Upper lobe of right lung (tissue), 1 donor: ENCODE data around the gene CD79A. TPM values are rescaled to one million over a fixed set of nuclear protein-coding genes. Genes with fewer than 3 reads are reported as not detected.

Experiments
- ATAC-seq: fragments of 200-7000 bp; cut with Tn5 transposase; one replicate; pipeline ENCODE4 v1.9.1; 2020; ENCODE audit warnings: mild to moderate bottlenecking, moderate library complexity
- DNase-seq: peaks from one replicate; pipeline ENCODE4 v3.0.0-alpha.2; 2020
- H3K27ac ChIP-seq: fragments of 200-600 bp; one replicate; pipeline ENCODE4 v1.8.0; 2022
- H3K27me3 ChIP-seq: fragments of 200-600 bp; one replicate; pipeline ENCODE4 v1.8.0; 2022; ENCODE audit warnings: mild to moderate bottlenecking
- H3K36me3 ChIP-seq: fragments of 200-600 bp; one replicate; pipeline ENCODE4 v1.8.0; 2022
- H3K4me1 ChIP-seq: fragments of 200-600 bp; one replicate; pipeline ENCODE4 v1.8.0; 2022
- H3K4me3 ChIP-seq: fragments of 200-600 bp; one replicate; pipeline ENCODE4 v1.8.0; 2022; ENCODE audit warnings: mild to moderate bottlenecking
- H3K9me3 ChIP-seq: fragments of 200-600 bp; one replicate; pipeline ENCODE4 v1.8.0; 2022
- CTCF ChIP-seq: fragments of 200-600 bp; IDR thresholded peaks from one replicate; pipeline ENCODE4 v1.8.0; 2022; ENCODE audit warnings: antibody characterized with exemption
- intact Hi-C: fragments of 100-400 bp; cut with DNase I; formaldehyde crosslinking; loops from one replicate; pipeline ENCODE4 v1.11.0; 2022
- total RNA-seq: library from RNA; stranded (reverse); fragmentation: NEBNext Ultra II Directional; extraction: Animal tissue kit (Norgen Biotek cat#: 25700); gene quantifications from one replicate; pipeline ENCODE4 v1.2.1, GENCODE V29; 2021
- donor health status: DM: no; HTN: yes; CAD: no; lungs with severe emphysema.

The CD79A gene
- total RNA-seq, 1 donor from 2014 or later: 1.4 TPM

- Histone ChIP-seq H3K4me3 (no peak overlapping the region), H3K27me3 (no peaks in the 10 kb centered on the region), H3K27ac (no peak overlapping the region), H3K4me1 (peaks cover 67% of the 10 kb centered on the region), H3K9me3 (no peaks in the 10 kb centered on the region), H3K36me3 (peaks cover 82% of the 10 kb centered on the region)
- ATAC-seq (no peak), DNase-seq (no peak)
- intact Hi-C loops: loop anchor here (10.0 kb wide), 1 partner anchor 70 kb away; no protein-coding TSS in a partner anchor
- no peak for TF ChIP-seq CTCF
Measured at GRCh38 chr19:41864374-41864773, 12.7 kb upstream of the CD79A start.

- DNase-seq (no peak), ATAC-seq (no peak)
- TF ChIP-seq CTCF: no peak
- Histone ChIP-seq H3K27me3 (no peaks in the 10 kb centered on the region), H3K4me3 (no peak overlapping the region), H3K9me3 (no peaks in the 10 kb centered on the region), H3K4me1 (peaks cover 73% of the 10 kb centered on the region), H3K36me3 (peaks cover 98% of the 10 kb centered on the region), H3K27ac (no peak overlapping the region)
- intact Hi-C loops: loop anchor here (10.0 kb wide), 1 partner anchor 69 kb away; no protein-coding TSS in a partner anchor
Measured at GRCh38 chr19:41866284-41866683, 10.8 kb upstream of the CD79A start.

GRCh38 chr19:41868120-41868988, 8.7 kb upstream of the CD79A start:
- Histone ChIP-seq H3K27me3 (no peaks in the 10 kb centered on the region), H3K4me1 (peaks cover 70% of the 10 kb centered on the region), H3K27ac (peak overlapping the region; percentile 42), H3K36me3 (peaks cover 90% of the 10 kb centered on the region), H3K4me3 (no peak overlapping the region), H3K9me3 (no peaks in the 10 kb centered on the region)
- ATAC-seq (peak; percentile 71), DNase-seq (no peak)
- TF ChIP-seq CTCF: no peak
- intact Hi-C loops: loop anchor here (10.0 kb wide), 1 partner anchor 66 kb away; no protein-coding TSS in a partner anchor

- H3K36me3 ChIP-seq: peaks cover 84% of the 10 kb centered on the region
- H3K9me3 ChIP-seq: no peaks in the 10 kb centered on the region
- no peak for TF ChIP-seq CTCF
- intact Hi-C loops: loop anchor here (10.0 kb wide), 1 partner anchor 66 kb away; no protein-coding TSS in a partner anchor
- peaks cover 67% of the 10 kb centered on the region for H3K4me1 ChIP-seq
- H3K27me3 ChIP-seq: no peaks in the 10 kb centered on the region
- ATAC-seq: no peak
- no peak overlapping the region for H3K4me3 ChIP-seq
- H3K27ac ChIP-seq: peak overlapping the region; percentile 42
- DNase-seq: no peak
Measured at GRCh38 chr19:41868989-41869300, 8.1 kb upstream of the CD79A start.

- no peak for DNase-seq
- no peak for ATAC-seq
- Histone ChIP-seq H3K27ac (peak overlapping the region; percentile 42), H3K36me3 (peaks cover 79% of the 10 kb centered on the region), H3K27me3 (no peaks in the 10 kb centered on the region), H3K4me1 (peaks cover 63% of the 10 kb centered on the region), H3K4me3 (no peak overlapping the region), H3K9me3 (no peaks in the 10 kb centered on the region)
- no peak for TF ChIP-seq CTCF
- intact Hi-C loops: loop anchor here (10.0 kb wide), 1 partner anchor 65 kb away; no protein-coding TSS in a partner anchor
Measured at GRCh38 chr19:41869374-41869955, 7.6 kb upstream of the CD79A start.
